HG02610 (cell line): ENCODE measurements around the gene PPP2R2C.

Source experiments
- ATAC-seq: cut with Tn5 transposase; IDR thresholded peaks from one replicate; pipeline ENCODE4 v1.9.1; 2021; ENCODE audit warnings: mild to moderate bottlenecking, moderate library complexity; ENCODE audit not compliant: unreplicated experiment

The PPP2R2C gene

GRCh38 chr4:6426571-6427438 lies 45.6 kb downstream of the PPP2R2C start:
- no peak for ATAC-seq

- no peak for ATAC-seq
These were observed 46.5 kb downstream of the PPP2R2C start for GRCh38 chr4:6425911-6426310.

- no peak for ATAC-seq
These were observed 47.1 kb downstream of the PPP2R2C start for GRCh38 chr4:6425336-6425735.

- no peak for ATAC-seq
These were observed 48.0 kb downstream of the PPP2R2C start for GRCh38 chr4:6424425-6424824.

GRCh38 chr4:6423575-6423974 lies 48.8 kb downstream of the PPP2R2C start:
- ATAC-seq, result peak; percentile 78

GRCh38 chr4:6422866-6423265 lies 49.5 kb downstream of the PPP2R2C start:
- no peak for ATAC-seq

- ATAC-seq, result no peak
These were observed 50.3 kb downstream of the PPP2R2C start for GRCh38 chr4:6422105-6422504.

GRCh38 chr4:6421397-6421796 lies 51.0 kb downstream of the PPP2R2C start:
- ATAC-seq, result no peak

- no peak for ATAC-seq
These were observed 51.4 kb downstream of the PPP2R2C start for GRCh38 chr4:6420972-6421371.

GRCh38 chr4:6420036-6420435 lies 52.4 kb downstream of the PPP2R2C start:
- ATAC-seq, result no peak

- no peak for ATAC-seq
These were observed 52.9 kb downstream of the PPP2R2C start for GRCh38 chr4:6419452-6420028.

GRCh38 chr4:6418193-6418755 lies 54.1 kb downstream of the PPP2R2C start:
- no peak for ATAC-seq

- no peak for ATAC-seq
These were observed 54.8 kb downstream of the PPP2R2C start for GRCh38 chr4:6417516-6418050.

- no peak for ATAC-seq
These were observed 55.7 kb downstream of the PPP2R2C start for GRCh38 chr4:6416518-6417286.

- no peak for ATAC-seq
These were observed 57.2 kb downstream of the PPP2R2C start for GRCh38 chr4:6415031-6415705.

GRCh38 chr4:6414578-6414977 lies 57.8 kb downstream of the PPP2R2C start:
- no peak for ATAC-seq

GRCh38 chr4:6410664-6411063 lies 61.8 kb downstream of the PPP2R2C start:
- no peak for ATAC-seq

GRCh38 chr4:6410068-6410467 lies 62.3 kb downstream of the PPP2R2C start:
- no peak for ATAC-seq

- no peak for ATAC-seq
These were observed 63.0 kb downstream of the PPP2R2C start for GRCh38 chr4:6409381-6409780.

GRCh38 chr4:6408263-6408662 lies 64.2 kb downstream of the PPP2R2C start:
- ATAC-seq, result no peak

GRCh38 chr4:6405397-6405706 lies 67.1 kb downstream of the PPP2R2C start:
- no peak for ATAC-seq
